H9 (cell line): ENCODE results near the gene SIGLEC8. TPM values are rescaled to one million over a fixed set of nuclear protein-coding genes. Genes with fewer than 3 reads are reported as not detected.

Experiments used
- DNase-seq: peaks from one replicate; pipeline ENCODE4 v3.0.0-alpha.2; 2017
- H2AFZ ChIP-seq: one replicate; pipeline ENCODE4 v1.6.1; 2013; ENCODE audit warnings: mild to moderate bottlenecking, low read length, control low read depth, moderate library complexity
- H2AK5ac ChIP-seq: 2 replicates; pipeline ENCODE4 v1.6.1; 2013; ENCODE audit warnings: low read length, control low read depth, mixed read lengths; ENCODE audit not compliant: insufficient read length
- H2BK120ac ChIP-seq: one replicate; pipeline ENCODE4 v1.6.1; 2013; ENCODE audit warnings: low read depth, mild to moderate bottlenecking, low read length, control low read depth, inconsistent platforms; ENCODE audit not compliant: poor library complexity, severe bottlenecking
- H2BK12ac ChIP-seq: 2 replicates; pipeline ENCODE4 v1.6.1; 2013; ENCODE audit warnings: low read length, control low read depth, mixed read lengths, low read depth; ENCODE audit not compliant: insufficient read length
- H2BK15ac ChIP-seq: 2 replicates; pipeline ENCODE4 v1.6.1; 2013; ENCODE audit warnings: low read depth, low read length, control low read depth
- H2BK20ac ChIP-seq: one replicate; pipeline ENCODE4 v1.6.1; 2013; ENCODE audit warnings: low read depth, mild to moderate bottlenecking, low read length, control low read depth, inconsistent platforms; ENCODE audit not compliant: poor library complexity, severe bottlenecking
- H2BK5ac ChIP-seq: 2 replicates; pipeline ENCODE4 v1.6.1; 2013; ENCODE audit warnings: low read length, control low read depth, mixed read lengths; ENCODE audit not compliant: insufficient read length
- H3K14ac ChIP-seq: 2 replicates; pipeline ENCODE4 v1.6.1; 2013; ENCODE audit warnings: low read length, control low read depth; ENCODE audit not compliant: insufficient read depth
- H3K18ac ChIP-seq: 2 replicates; pipeline ENCODE4 v1.6.1; 2013; ENCODE audit warnings: low read depth, mild to moderate bottlenecking, mixed read lengths, low read length, control low read depth; ENCODE audit not compliant: insufficient read length
- H3K23ac ChIP-seq: 2 replicates; pipeline ENCODE4 v1.6.1; 2013; ENCODE audit warnings: low read length, control low read depth, mixed read lengths, low read depth; ENCODE audit not compliant: insufficient read length
- H3K23me2 ChIP-seq: 2 replicates; pipeline ENCODE4 v1.6.1; 2013; ENCODE audit warnings: low read depth, mild to moderate bottlenecking, mixed read lengths, low read length, control low read depth; ENCODE audit not compliant: insufficient read length, poor library complexity, severe bottlenecking
- H3K27ac ChIP-seq: 2 replicates; pipeline ENCODE4 v1.5.1; 2013; ENCODE audit warnings: low read length, control low read depth, mixed read lengths, low read depth; ENCODE audit not compliant: insufficient read length
- H3K27me3 ChIP-seq: 2 replicates; pipeline ENCODE4 v1.6.1; 2013; ENCODE audit warnings: low read length, control low read depth, inconsistent platforms; ENCODE audit not compliant: insufficient read depth
- H3K4ac ChIP-seq: 2 replicates; pipeline ENCODE4 v1.6.1; 2013; ENCODE audit warnings: low read depth, mild to moderate bottlenecking, control low read depth, inconsistent platforms, low read length, moderate library complexity
- H3K4me1 ChIP-seq: 2 replicates; pipeline ENCODE4 v1.6.1; 2013; ENCODE audit warnings: low read length, control low read depth, inconsistent platforms; ENCODE audit not compliant: insufficient read depth
- H3K4me2 ChIP-seq: 2 replicates; pipeline ENCODE4 v1.6.1; 2013; ENCODE audit warnings: low read length, control low read depth, mixed read lengths; ENCODE audit not compliant: insufficient read length, insufficient read depth
- H3K56ac ChIP-seq: 2 replicates; pipeline ENCODE4 v1.6.1; 2013; ENCODE audit warnings: low read depth, mild to moderate bottlenecking, mixed read lengths, low read length, control low read depth; ENCODE audit not compliant: insufficient read length
- H3K79me1 ChIP-seq: 2 replicates; pipeline ENCODE4 v1.6.1; 2013; ENCODE audit warnings: low read depth, mild to moderate bottlenecking, moderate library complexity, low read length, control low read depth, inconsistent platforms; ENCODE audit not compliant: insufficient read depth, poor library complexity, severe bottlenecking
- H3K79me2 ChIP-seq: 2 replicates; pipeline ENCODE4 v1.6.1; 2013; ENCODE audit warnings: low read length, control low read depth, inconsistent platforms; ENCODE audit not compliant: insufficient read depth
- H3K9ac ChIP-seq: 2 replicates; pipeline ENCODE4 v1.6.1; 2013; ENCODE audit warnings: low read length, control low read depth, mixed read lengths; ENCODE audit not compliant: insufficient read length; ENCODE audit errors: extremely low read depth
- H3K9me3 ChIP-seq: one replicate; pipeline ENCODE4 v1.6.1; 2013; ENCODE audit warnings: low read depth, low read length, inconsistent platforms; ENCODE audit not compliant: control insufficient read depth
- H3T11ph ChIP-seq: one replicate; pipeline ENCODE4 v1.6.1; 2013; ENCODE audit warnings: mild to moderate bottlenecking, low read length, control low read depth, inconsistent platforms
- H4K20me1 ChIP-seq: one replicate; pipeline ENCODE4 v1.6.1; 2013; ENCODE audit not compliant: control insufficient read depth, insufficient read length, insufficient read depth
- H4K5ac ChIP-seq: 2 replicates; pipeline ENCODE4 v1.6.1; 2013; ENCODE audit warnings: low read depth, mild to moderate bottlenecking, mixed read lengths, low read length, control low read depth; ENCODE audit not compliant: insufficient read length
- H4K8ac ChIP-seq: replicated peaks from 2 replicates; pipeline ENCODE4 v1.6.1; 2013; ENCODE audit warnings: low read length, control low read depth, mixed read lengths, low read depth; ENCODE audit not compliant: insufficient read length
- H4K91ac ChIP-seq: 2 replicates; pipeline ENCODE4 v1.6.1; 2013; ENCODE audit warnings: low read depth, mild to moderate bottlenecking, moderate library complexity, mixed read lengths, low read length, control low read depth; ENCODE audit not compliant: insufficient read length
- H3K27ac Mint-ChIP-seq, 3 experiments: 2 replicates in 2 of 3; 3 replicates in 1 of 3; pipeline ENCODE4 v1.8.0; 2020 to 2021; ENCODE audit warnings: mixed read lengths in 3 of 3, mild to moderate bottlenecking in 1 of 3, moderate library complexity in 1 of 3
- H3K27me3 Mint-ChIP-seq: 2 replicates; pipeline ENCODE4 v1.8.0; 2021; ENCODE audit warnings: low read depth, mild to moderate bottlenecking, moderate library complexity, mixed read lengths
- H3K36me3 Mint-ChIP-seq, 3 experiments: 2 replicates in 2 of 3; 3 replicates in 1 of 3; pipeline ENCODE4 v1.8.0; 2020 to 2021; ENCODE audit warnings: low read depth in 3 of 3, mixed read lengths in 3 of 3; ENCODE audit not compliant: insufficient read depth in 1 of 3
- H3K4me1 Mint-ChIP-seq, 2 experiments: 2 replicates each; pipeline ENCODE4 v1.8.0; 2020; ENCODE audit warnings: mixed read lengths in 2 of 2
- H3K4me3 Mint-ChIP-seq, 2 experiments: 2 replicates in 1 of 2; 3 replicates in 1 of 2; pipeline ENCODE4 v1.8.0; 2020 to 2021; ENCODE audit warnings: mild to moderate bottlenecking in 2 of 2, mixed read lengths in 2 of 2, moderate library complexity in 1 of 2
- H3K9me3 Mint-ChIP-seq, 2 experiments: 2 replicates in 1 of 2; 3 replicates in 1 of 2; pipeline ENCODE4 v1.8.0; 2020; ENCODE audit warnings: mild to moderate bottlenecking in 2 of 2, mixed read lengths in 2 of 2, moderate library complexity in 1 of 2
- CTCF ChIP-seq: fragments of 200-600 bp; sonication (generic); conservative IDR thresholded peaks from 3 replicates; pipeline ENCODE4 v1.8.0; 2021; ENCODE audit warnings: antibody characterized with exemption, mild to moderate bottlenecking
- WGBS: extraction: QIAGEN DNeasy Blood & Tissue Kit; methylation state at CpG from one replicate; pipeline ENCODE4 v1.1.7; 2013; ENCODE audit warnings: missing lambda C conversion rate, low lambda C conversion rate, mixed read lengths; ENCODE audit not compliant: insufficient read length; ENCODE audit errors: extremely low coverage; 5-methylcytosine and 5-hydroxymethylcytosine counted together
- total RNA-seq: library from RNA; stranded (reverse); gene quantifications from 2 replicates; pipeline ENCODE4 v1.2.1, GENCODE V29; 2021

Gene SIGLEC8
- total RNA-seq, 1 experiment from 2014 or later = not detected

GRCh38 chr19:51440052-51440451 lies 18.2 kb downstream of the SIGLEC8 start:
- no peaks in the 10 kb centered on the region for H3K79me1 ChIP-seq
- no peak overlapping the region for H2BK5ac ChIP-seq
- no peak overlapping the region for H4K91ac ChIP-seq
- H4K8ac ChIP-seq = no peak overlapping the region
- H3K9me3 ChIP-seq = no peaks in the 10 kb centered on the region
- no peak overlapping the region for H3K9ac ChIP-seq
- no peak overlapping the region for H2AK5ac ChIP-seq
- no peak overlapping the region for H2AFZ ChIP-seq
- H2BK15ac ChIP-seq = no peak overlapping the region
- H3K23me2 ChIP-seq = no peaks in the 10 kb centered on the region
- no peak overlapping the region for H3T11ph ChIP-seq
- no peaks in the 10 kb centered on the region for H3K27me3 ChIP-seq
- H4K5ac ChIP-seq = no peak overlapping the region
- TF ChIP-seq CTCF = no peak
- H3K4ac ChIP-seq = no peak overlapping the region
- WGBS = no CpG with 5 or more reads among the region's 2 CpGs
- Mint-ChIP-seq H3K27me3 (peaks cover 55% of the 10 kb centered on the region), H3K4me3 (no peak overlapping the region), H3K9me3 (peaks cover 0 to 24% of the 10 kb centered on the region in 2 experiments; a peak in 1 of 5 replicates), H3K36me3 (no peaks in the 10 kb centered on the region), H3K4me1 (peaks cover 2 to 10% of the 10 kb centered on the region in 2 experiments; a peak in 2 of 4 replicates), H3K27ac (no peak overlapping the region)
- no peak overlapping the region for H2BK20ac ChIP-seq
- DNase-seq = no peak
- no peak overlapping the region for H2BK12ac ChIP-seq
- no peak overlapping the region for H3K23ac ChIP-seq
- no peaks in the 10 kb centered on the region for H3K4me1 ChIP-seq
- H3K79me2 ChIP-seq = no peaks in the 10 kb centered on the region
- H3K27ac ChIP-seq = no peak overlapping the region
- no peak overlapping the region for H3K4me2 ChIP-seq
- no peak overlapping the region for H2BK120ac ChIP-seq
- H3K18ac ChIP-seq = no peak overlapping the region
- H4K20me1 ChIP-seq = no peaks in the 10 kb centered on the region
- no peak overlapping the region for H3K14ac ChIP-seq
- no peak overlapping the region for H3K56ac ChIP-seq
